Activated CD4-positive, alpha-beta T cell treated with anti-CD3 and anti-CD28 coated beads, Interleukin-2, amount 50 U/mL, for 1 hour (primary cell): ENCODE results near the gene SLCO3A1.
A peak's percentile ranks its signal among the peaks of the same experiment; 100 is the strongest.

Experiments used
- DNase-seq: peaks from one replicate; pipeline ENCODE4 v3.0.0-alpha.2; 2020

SLCO3A1 gene

DNA sequence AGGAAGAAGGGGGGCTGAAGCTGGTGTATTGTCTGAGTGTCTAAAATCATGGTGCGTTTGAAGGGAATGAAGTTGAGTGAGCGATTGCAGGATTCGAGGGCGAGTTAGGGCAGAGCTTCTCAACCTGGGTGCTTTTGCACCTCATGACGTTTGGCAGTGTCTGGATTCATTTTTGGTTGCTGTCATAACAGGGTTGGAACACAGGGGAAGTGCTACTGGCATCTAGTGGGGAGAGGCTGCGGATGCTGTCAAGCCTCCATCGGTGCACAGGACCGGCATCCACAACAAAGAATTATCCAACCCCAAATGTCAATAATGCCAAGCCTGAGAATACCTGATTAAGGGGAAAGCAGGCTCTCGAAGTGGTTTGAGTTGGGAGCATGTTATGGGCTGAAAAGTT lies 120.0 kb downstream of the SLCO3A1 start:
- no peak for DNase-seq

GRCh38 chr15:91974321-91974720 lies 120.8 kb downstream of the SLCO3A1 start:
- no peak for DNase-seq

GRCh38 chr15:91975241-91975978 lies 121.9 kb downstream of the SLCO3A1 start:
- no peak for DNase-seq

- DNase-seq, result no peak
Measured at GRCh38 chr15:91976966-91977365, 123.5 kb downstream of the SLCO3A1 start.

- no peak for DNase-seq
Measured at GRCh38 chr15:91980502-91981267, 127.2 kb downstream of the SLCO3A1 start.

GRCh38 chr15:91981821-91982800 lies 128.6 kb downstream of the SLCO3A1 start:
- no peak for DNase-seq

GRCh38 chr15:91983729-91984340 lies 130.3 kb downstream of the SLCO3A1 start:
- no peak for DNase-seq

DNA sequence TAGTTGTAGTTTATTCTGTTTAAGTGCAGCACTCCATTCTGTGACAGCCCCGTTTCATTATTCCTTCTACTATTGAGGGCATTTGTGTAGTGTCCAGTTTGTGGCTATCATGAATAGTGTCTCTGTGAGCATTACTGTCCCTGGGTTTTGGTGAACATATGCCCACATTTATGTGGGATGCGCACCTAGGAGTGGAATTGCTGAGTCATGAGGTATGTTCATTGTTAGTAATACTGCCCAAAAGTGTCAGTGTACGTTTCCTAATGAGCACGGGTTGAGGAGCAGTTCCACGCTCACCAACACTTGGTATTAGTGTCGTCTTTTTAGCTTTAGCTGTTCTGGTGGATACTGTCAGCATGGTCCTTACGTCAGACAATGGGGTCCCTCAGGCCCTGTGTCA lies 131.8 kb downstream of the SLCO3A1 start:
- no peak for DNase-seq

DNA sequence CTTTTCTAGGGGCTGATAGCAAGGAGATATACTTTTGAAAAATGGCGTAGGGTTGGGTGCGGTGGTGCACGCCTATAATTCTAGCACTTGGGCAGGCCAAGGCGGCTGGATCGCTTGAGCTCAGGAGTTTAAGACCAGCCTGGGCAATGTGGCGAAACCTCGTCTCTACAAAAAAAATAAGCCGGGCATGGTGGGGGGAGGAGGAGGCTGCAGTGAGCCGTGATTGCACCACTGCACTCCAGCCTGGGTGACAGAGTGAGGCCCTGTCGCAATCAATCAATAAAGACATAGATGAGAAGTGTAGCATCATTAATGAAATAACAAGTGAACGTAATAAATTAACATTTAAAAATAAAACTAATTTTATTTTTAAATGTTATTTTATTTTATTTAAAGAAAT lies 134.6 kb downstream of the SLCO3A1 start:
- no peak for DNase-seq

DNA sequence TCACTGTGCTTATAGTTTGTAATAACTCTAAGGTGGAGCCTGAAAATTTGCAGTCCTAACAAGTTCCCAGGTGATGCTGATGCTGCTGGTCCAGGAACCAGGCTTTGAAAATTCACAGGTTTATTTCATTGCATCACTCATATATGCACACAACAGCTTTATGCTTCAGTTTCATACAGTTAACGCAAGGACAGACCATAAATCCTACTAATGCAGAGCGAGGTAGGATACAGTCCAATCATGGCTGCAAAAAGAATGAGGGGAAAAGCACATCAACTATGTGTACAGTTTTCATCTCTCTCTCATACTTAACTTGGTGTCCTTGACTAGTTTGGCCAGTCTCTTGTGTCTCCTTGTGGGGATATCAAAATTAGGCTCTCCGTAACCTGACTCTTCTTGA lies 135.1 kb downstream of the SLCO3A1 start:
- DNase-seq, result no peak

GRCh38 chr15:91989821-91990220 lies 136.3 kb downstream of the SLCO3A1 start:
- DNase-seq, result no peak

DNA sequence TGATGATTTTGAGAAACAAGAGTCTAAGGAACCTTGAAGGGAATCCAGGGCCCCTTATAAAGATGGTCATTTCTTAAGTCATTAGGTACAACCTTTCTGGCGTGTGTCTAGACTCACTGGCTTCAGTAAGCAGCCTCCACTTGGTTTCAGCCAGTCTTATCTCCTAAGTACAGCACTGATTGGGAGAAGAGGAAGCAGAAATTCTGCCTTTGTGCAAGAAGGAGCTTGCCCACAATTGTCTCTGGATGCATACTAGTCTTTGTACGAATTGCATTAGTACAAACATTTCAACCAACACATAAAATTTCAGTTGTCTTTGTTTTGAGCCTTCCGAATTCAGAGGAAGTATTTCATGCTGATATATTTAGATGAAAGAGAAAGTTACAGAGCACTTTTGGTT lies 139.4 kb downstream of the SLCO3A1 start:
- DNase-seq, result no peak

GRCh38 chr15:91995146-91995545 lies 141.6 kb downstream of the SLCO3A1 start:
- no peak for DNase-seq

DNA sequence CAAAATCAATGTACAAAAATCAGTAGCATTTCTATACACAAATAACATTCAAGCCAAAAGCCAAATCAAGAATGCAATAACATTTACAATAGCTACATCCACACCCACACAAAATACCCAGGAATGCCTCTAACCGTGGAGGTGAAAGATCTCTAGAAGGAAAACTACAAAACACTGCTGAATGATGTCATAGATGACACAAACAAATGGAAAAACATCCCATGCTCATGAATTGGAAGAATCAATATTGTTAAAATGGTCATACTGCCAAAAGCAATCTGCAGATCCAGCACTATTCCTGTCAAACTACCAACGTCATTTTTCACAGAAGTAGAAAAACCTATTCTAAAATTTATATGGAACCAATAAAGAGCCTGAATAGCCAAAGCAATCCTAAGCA lies 143.7 kb downstream of the SLCO3A1 start:
- no peak for DNase-seq

DNA sequence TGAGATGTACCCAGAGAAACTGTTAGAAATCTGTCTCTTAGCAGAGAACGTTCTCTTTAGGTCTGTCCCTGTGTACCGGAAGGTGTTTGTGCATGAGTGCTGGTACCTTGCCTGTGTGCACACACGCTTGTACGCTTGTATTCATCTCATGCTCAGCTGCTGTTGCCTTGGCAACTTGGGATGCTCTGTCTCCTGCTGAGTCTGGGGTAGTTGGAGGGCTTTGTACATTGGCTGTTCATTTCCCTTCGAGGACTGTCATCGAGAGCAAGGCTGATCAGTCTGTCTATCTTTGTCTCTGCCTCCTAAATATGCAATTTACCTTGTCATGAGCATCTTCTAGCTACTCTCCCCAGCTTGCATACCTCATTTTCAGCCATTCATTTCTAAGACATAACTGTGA lies 147.2 kb downstream of the SLCO3A1 start:
- no peak for DNase-seq

GRCh38 chr15:92001307-92001706 lies 147.8 kb downstream of the SLCO3A1 start:
- no peak for DNase-seq

DNA sequence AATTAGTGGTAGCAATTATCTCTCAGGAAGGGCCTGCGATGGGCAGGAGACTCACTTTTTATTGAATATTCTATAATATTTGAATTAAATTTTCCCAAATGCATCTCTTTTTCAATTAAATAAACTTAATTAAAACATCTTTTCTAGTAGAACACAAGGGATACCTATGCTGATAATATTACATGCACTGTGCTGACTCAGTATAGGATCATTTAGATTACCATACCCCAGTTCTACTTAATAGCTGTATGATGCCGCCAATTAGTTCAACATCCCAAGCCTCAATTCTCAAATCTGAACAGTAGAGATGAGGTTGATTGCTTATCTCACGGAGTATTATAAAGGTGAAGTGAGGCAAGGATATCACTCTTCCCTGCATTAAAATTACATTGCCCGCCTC lies 149.2 kb downstream of the SLCO3A1 start:
- no peak for DNase-seq

GRCh38 chr15:92003515-92004067 lies 150.1 kb downstream of the SLCO3A1 start:
- no peak for DNase-seq

GRCh38 chr15:92005154-92005553 lies 151.6 kb downstream of the SLCO3A1 start:
- peak; percentile 3 for DNase-seq

GRCh38 chr15:92006186-92007028 lies 152.9 kb downstream of the SLCO3A1 start:
- DNase-seq, result no peak

- no peak for DNase-seq
Measured at GRCh38 chr15:92009162-92009561, 155.7 kb downstream of the SLCO3A1 start.
